GM19397 (cell line): ENCODE results near the gene CCK.
"Not testable (repeated sequence)": the region's sequence is repeated elsewhere in the genome, so short reads cannot be mapped to it uniquely, and the experiment has no call there.

Experiments
- ATAC-seq: cut with Tn5 transposase; IDR thresholded peaks from one replicate; pipeline ENCODE4 v1.9.1; 2021; ENCODE audit warnings: mild to moderate bottlenecking, moderate library complexity; ENCODE audit not compliant: unreplicated experiment

The CCK gene

DNA sequence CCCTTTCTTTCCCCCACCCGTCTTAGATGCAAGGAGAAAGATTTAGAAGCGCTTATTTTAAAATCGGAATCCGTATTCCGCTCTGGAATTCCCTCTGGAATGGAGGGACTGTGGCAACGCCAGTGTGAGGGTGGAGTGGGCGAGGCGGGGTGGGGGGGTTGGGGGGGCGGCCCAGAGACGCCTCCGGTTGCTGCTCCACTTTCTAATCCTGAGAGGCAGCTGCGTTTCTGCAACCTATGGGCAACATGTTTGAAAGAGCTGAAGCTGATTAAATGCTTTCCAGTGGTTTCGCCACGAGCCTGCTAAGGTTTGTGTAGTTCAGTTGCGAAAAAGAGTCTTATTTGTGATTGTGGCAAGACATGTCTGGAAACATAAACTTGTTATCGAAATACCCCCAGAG lies at the start of gene CCK:
Gene CCK (minus strand): TSS at position 101 of the 400 bp plus-strand sequence. CDS start 2,555 bp downstream, outside the sequence.
- ATAC-seq: no peak

DNA sequence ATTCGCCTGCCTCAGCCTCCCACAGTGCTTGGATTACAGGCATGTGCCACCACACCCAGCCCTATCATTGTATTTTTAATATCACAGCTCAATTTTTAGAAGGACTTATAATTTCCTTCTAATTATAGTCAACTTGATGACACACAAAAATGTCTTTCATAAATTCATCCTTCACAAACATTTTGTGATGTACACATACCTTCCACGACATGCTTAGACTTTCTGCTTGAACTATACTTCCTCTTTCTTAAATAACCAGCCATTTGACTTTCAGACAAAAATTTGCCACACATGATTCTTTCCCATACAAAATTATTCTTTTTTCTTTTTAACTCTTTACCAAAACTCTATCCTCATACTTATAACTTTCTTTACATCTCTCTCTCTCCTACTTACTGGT lies 48.4 kb upstream of the CCK start:
- no peak for ATAC-seq

DNA sequence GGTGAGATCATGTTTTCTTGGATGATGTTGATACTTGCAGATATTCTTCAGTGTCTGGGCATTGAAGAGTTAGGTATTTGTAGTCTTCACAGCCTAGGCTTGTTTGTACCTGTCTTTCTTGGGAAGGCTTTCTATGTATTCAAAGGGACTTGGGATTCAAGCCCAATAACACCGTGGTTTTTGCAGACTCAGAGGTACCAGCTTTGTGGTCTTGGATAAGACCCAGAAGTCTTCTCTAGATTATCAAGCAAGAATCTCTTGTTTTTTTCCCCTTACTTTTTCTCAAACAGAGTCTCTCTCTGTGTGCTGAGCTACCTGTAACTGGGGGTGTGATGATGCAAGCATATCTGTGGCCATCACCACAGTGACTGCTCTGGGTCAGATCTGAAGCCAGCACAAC lies 42.7 kb upstream of the CCK start:
- no peak for ATAC-seq

DNA sequence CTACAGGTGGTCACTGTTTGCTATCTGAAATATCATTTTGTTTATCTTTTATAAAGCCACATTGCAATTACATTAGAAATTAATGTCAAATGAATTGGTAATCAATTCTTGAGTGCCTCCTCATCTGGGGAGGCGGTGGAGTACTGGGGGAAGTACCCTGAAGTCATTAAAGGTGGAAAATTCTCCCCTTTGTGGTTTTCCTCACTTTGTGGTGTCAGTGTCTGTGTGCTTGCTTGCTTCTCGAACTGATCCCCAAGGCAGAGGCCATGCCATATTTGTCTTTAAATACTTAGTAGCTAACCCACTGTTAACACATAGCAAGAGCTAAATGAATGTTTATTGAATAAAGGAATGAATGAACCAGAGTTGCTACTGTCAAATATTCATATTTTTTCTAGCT lies 40.5 kb upstream of the CCK start:
- no peak for ATAC-seq

DNA sequence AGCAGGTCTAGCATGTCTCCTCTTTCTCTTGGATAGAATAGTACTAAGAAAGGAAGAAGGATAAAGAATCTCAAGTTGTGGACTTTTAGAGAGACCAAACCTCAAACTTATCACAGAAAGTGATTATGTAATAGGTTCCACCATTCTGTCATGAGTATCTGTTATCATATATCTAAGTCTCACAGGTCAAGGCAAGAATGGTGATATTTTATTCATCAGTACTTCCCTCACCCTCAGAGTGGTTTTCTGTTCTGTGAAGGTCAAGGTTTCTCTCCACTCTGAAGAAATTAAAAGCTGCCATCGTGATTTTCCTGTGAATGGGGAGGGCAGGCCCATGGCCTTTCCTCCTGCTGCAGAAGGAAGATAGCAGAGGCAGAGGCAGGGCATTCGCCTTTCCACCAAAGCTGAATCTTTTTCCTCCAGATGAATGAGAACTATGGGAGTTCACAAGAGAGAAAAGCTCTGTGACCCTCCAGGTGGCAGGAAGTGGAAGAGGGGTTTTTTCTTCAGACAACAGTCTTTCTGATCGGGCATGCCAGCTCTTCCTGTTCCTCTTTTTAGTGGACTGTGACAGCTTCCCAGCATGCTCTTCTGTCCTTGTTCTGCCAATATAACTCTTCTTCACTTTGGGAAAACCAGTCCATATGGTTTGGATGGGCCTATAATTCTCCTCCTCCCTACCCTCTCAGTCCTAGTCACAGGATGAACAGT lies 37.1 kb upstream of the CCK start:
- ATAC-seq: no peak

GRCh38 chr3:42301446-42302175 lies 35.6 kb upstream of the CCK start:
- no peak for ATAC-seq

DNA sequence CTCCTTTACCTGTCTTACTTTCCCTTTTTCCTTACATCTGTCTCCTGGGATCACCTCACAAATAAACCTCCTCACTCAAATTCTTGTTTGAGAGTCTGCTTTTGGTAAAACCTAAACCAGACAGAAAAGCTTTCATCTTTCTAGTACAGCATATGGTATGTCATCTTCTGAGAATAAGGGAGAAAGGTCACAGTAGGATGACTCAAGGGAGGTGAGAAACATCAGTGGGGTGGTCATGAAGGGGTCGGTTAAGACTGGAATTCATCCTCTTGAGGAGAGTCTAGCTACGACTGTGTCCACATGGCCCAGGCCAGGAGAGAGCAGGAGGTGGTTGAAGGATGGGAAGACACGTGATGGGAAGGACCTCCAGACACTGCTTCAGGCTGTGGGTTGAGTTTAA lies 34.8 kb upstream of the CCK start:
- ATAC-seq: no peak

GRCh38 chr3:42300013-42300412 lies 34.0 kb upstream of the CCK start:
- ATAC-seq: no peak

DNA sequence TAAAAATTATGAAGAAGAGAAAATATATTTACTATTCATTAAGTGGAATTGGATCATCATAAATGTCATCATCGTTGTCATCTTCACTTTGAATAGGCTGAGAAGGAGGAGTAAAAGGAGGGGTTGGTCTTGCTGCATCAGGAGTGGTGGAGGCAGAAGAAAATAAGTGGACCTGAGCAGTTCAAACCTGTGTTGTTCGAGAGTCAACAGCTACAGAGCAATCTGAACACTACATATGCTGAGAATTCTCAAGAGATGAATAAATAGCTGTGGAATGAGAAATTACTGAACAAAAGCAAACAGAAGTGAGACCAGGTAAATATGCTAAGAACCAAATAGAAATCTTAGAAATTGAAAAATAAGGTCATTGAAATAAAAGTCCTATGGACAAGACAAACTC lies 32.3 kb upstream of the CCK start:
- no peak for ATAC-seq

GRCh38 chr3:42292009-42292408 lies 26.0 kb upstream of the CCK start:
- no peak for ATAC-seq

DNA sequence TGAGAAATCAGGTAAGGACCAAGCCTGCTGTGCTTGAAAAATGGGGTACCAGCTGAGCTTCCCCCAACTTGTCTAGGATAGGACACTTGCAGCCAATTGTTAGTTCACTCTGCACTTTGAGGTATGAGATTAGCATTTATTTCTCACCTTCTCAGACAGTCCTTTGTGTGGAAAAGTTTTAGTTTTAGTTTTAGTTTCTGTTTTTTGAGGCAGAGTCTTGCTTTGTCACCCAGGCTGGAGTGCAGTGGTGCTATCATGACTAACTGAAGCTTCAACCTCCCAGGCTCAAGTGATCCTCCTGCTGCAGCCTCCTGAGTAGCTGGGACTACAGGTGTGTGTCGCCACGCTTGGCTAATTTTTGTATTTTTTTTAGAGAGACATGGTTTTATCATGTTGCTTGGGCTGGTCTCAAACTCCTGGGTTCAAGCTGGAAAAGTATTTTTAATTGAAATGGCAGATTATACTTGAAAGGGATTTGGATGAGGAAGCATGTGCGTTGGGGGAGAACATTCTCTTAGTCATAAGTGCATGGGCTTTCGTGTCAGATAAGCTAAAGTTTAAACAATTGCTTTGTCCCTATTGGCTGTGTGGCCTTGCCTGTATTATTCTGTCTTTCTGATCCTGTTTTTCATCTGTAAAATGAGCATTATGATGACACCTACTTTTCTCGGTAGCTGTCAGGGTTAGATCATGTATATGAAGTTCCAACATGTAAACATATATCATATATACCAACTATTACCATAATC lies 25.2 kb upstream of the CCK start:
- ATAC-seq: no peak

- ATAC-seq: no peak
Measured at GRCh38 chr3:42289026-42289425, 23.0 kb upstream of the CCK start.

GRCh38 chr3:42288385-42288784 lies 22.4 kb upstream of the CCK start:
- no peak for ATAC-seq

DNA sequence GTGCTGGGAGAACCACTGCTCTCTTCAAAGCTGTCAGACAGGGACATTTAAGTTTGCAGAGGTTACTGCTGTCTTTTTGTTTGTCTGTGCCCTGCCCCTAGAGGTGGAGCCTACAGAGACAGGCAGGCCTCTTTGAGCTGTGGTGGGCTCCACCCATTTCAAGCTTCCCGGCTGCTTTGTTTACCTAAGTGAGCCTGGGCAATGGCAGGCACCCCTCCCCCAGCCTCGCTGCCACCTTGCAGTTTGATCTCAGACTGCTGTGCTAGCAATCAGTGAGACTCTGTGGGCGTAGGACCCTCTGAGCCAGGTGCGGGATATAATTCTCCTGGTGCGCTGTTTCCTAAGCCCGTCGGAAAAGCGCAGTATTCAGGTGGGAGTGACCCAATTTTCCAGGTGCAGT lies 21.4 kb upstream of the CCK start:
- not testable (repeated sequence) for ATAC-seq

GRCh38 chr3:42277676-42278075 lies 11.7 kb upstream of the CCK start:
- ATAC-seq: no peak

DNA sequence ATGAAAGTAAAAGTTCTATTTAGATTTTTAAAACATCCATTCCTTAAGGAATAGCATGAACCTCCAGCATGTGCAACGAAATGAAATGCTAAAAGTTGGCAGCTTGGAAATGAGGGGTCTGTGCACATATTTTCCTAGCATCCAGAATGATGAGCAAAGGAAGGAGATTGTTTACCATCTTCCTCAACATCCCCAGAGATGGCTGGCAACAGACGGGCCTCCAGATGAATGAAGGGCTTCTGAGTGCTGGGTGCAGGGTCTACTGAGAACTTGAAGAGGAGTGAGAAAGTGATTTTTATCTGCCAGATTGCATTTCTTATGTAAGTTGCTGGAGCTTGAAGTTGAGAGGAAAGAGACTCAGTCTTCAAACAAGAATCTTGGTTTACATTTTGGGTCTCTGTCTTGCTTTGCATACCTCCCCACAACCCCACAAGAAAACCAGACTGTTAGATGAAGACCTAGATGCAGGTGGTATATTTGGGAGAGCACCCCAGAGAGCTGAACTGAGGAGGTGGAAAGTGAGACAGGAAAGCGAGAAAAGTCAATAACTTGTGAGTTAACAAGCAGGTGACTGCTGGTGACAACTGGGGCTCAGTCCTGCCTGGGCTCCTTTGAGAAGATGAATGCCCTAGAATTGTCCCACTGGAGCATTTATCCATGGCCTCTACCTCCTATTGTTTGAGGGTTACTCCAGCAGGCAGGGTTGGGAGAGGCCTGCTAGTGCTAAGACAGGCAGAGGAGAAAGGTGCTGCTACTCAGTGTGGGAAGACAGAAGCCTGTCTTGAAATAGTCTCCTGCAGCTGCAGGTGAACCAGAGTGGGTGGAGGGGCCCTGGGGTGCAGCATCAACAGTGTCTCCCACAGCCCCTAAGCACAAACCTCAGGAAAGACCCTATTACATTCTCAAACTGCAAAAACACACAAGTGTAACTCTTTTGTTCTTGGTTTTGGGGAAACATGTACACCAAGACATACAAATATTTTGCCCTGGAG lies 10.5 kb upstream of the CCK start:
- peak; percentile 86 for ATAC-seq

DNA sequence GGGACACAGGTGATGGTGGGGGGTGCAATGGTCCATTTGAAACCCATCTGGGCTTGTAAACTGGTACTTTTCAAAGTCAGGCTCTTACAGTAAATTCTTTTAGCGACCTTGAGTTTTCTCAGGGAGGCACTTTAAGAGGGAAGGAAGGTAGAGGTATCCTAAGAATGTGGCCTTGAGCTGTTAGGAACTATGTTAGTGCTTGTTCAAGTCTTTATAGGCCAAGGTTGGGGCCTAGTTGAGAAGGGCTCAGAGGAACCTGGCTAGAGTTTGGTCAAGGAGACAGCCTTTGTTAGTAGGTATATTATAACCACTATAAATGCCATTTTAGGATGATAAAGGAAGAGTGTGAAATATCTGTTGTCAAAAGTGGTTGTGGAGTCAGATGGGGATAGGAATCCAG lies 9.2 kb upstream of the CCK start:
- no peak for ATAC-seq

DNA sequence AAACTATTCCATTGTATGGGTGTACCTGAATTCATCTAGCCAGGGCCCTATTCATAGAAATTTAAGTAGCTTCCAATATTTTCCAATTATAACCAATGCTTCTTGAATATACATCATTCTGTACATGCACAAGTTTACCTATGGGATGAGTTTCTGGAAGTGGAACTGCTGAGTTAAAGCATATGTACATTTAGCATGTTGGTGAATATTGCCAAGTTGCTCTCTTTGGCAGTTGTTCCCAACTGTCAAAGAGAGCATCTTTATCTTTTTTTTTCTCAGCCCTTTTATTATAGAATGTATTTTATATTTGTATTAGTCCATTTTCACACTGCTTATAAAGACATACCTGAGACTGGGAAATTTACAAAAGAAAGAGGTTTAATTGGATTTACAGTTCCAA lies 8.3 kb upstream of the CCK start:
- no peak for ATAC-seq

DNA sequence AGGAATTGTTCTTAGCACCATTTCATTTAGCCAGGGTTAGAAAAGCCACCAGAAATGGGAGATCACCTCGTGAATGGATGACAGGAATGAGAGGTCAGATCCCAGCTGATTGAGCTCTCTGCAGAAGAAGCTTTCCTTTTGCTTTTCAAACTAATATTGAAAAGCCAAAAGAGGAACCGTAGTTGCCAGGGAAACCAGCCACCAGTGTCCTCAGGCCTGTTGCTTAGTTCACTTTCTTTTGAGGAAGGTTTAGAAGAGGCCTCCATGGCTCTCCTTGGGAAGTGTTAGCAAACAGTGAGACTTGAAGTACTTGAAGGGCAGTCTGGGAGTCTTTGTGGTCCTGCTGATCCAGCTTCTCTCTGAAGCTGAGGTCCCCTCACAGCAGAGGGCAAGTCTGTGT lies 7.4 kb upstream of the CCK start:
- no peak for ATAC-seq

DNA sequence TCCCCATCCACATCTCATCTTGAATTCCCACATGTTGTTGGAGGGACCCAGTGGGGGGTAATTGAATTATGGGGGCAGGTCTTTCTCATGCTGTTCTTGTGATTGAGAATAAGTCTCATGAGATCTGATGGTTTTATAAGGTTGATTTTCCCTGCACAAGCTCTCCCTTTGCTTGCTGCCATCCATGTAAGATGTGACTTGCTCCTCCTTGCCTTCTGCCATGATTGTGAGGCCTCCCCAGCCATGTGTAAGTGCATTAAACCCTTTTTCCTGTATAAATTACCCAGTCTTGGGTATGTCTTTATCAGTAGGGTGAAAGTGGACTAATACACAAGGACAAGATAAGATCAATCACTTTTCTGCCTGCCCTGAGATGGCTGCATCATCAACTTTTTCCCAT lies 5.8 kb upstream of the CCK start:
- ATAC-seq: no peak

DNA sequence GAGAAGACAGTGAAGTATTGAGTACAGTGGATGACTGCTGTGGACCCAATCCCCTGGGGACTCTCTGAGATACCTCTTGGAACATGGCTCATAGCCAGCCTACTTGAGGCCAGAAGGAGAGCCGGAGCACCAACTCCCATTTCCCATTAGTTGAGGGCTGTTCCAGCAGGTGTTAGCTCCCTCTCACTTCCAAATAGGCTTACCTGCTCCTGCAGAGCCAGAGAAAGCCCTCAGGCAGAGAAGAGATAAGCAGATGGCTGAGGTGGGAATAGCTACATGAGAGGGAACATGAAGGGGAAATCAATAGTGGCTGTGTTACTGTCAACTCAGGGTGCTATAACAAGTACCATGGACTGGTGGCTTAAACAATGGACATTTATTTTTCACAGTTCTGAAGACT lies 4.6 kb upstream of the CCK start:
- ATAC-seq: no peak
